GM13976 (cell line): ENCODE measurements around the gene HPCAL4.

Source experiments
- DNase-seq: peaks from one replicate; pipeline ENCODE4 v3.0.0; 2012; ENCODE audit warnings: low spot score
- in situ Hi-C: fragments of 300-500 bp; cut with MboI; formaldehyde crosslinking; loops from one replicate; pipeline ENCODE4 v1.12.0; 2022; ENCODE audit warnings: low sequenced_read_pairs, mixed read lengths, inconsistent platforms; ENCODE audit not compliant: unreplicated experiment
- TF ChIP-seq, protein P1 (sequence below): IDR thresholded peaks from 2 replicates; pipeline ENCODE4 v1.5.1; 2012; ENCODE audit warnings: borderline replicate concordance, mild to moderate bottlenecking; ENCODE audit not compliant: insufficient read depth; ENCODE audit errors: extremely low read depth, missing control alignments, control extremely low read depth

HPCAL4 gene

GRCh38 chr1:39683591-39684312 is 7.5 kb downstream of the HPCAL4 start:
- DNase-seq = no peak
- TF ChIP-seq, protein P1, sequence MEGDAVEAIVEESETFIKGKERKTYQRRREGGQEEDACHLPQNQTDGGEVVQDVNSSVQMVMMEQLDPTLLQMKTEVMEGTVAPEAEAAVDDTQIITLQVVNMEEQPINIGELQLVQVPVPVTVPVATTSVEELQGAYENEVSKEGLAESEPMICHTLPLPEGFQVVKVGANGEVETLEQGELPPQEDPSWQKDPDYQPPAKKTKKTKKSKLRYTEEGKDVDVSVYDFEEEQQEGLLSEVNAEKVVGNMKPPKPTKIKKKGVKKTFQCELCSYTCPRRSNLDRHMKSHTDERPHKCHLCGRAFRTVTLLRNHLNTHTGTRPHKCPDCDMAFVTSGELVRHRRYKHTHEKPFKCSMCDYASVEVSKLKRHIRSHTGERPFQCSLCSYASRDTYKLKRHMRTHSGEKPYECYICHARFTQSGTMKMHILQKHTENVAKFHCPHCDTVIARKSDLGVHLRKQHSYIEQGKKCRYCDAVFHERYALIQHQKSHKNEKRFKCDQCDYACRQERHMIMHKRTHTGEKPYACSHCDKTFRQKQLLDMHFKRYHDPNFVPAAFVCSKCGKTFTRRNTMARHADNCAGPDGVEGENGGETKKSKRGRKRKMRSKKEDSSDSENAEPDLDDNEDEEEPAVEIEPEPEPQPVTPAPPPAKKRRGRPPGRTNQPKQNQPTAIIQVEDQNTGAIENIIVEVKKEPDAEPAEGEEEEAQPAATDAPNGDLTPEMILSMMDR = no peak
- in situ Hi-C loops = no loop called here

GRCh38 chr1:39681999-39682398 is 9.2 kb downstream of the HPCAL4 start:
- in situ Hi-C loops = no loop called here
- TF ChIP-seq, protein P1 = no peak
- DNase-seq = no peak

DNA sequence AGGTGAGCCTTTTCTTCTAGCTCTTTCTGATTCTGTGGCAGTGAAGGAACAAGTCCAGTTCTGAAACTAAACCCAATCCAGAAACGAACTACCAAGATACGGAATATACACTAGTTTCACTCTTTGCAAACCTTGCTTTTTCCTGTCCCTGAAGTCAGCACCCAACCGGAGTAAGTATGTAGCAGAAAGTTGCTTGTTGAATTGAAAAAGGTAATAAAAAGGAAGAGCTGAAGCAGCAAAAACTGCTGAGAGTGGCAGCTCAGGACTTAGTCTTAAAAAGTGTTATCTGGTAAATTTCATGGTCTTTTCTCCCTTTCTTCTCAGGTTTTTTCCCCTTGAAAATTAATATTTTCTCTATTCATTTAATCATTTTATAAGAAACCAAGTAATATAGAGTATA is 9.9 kb downstream of the HPCAL4 start:
- in situ Hi-C loops = no loop called here
- no peak for DNase-seq
- TF ChIP-seq, protein P1 = no peak

GRCh38 chr1:39680751-39681150 is 10.5 kb downstream of the HPCAL4 start:
- in situ Hi-C loops = no loop called here
- TF ChIP-seq, protein P1 = no peak
- no peak for DNase-seq

GRCh38 chr1:39679821-39680220 is 11.4 kb downstream of the HPCAL4 start:
- TF ChIP-seq, protein P1 = no peak
- no peak for DNase-seq
- in situ Hi-C loops = no loop called here

DNA sequence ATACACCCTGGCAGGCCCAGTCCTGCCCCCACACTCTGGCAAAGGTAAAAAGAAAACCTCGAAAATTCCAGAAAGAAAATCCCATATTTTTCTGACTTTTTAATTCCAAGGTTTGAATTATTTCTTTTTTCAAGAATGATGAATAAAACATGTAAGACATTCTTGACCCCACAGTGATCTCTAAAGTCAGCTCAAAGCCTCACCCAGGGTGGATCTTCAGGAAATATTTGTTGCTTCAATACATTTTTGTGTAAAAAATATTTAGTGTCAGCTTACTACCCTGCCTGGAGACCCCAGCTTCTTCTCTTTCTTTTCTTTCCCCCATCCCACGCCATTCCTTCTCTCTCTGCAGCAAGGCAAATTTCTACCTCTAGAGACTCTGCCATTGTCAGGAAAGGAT is 12.3 kb downstream of the HPCAL4 start:
- no peak for DNase-seq
- in situ Hi-C loops = no loop called here
- TF ChIP-seq, protein P1 = no peak
